HEK293 (cell line): ENCODE data around the gene DMBT1.

Experiments used
- CTCF ChIA-PET: fragments of 350-600 bp; formaldehyde crosslinking; extraction: SDS; loops from one replicate; lab custom pipeline; 2021; ENCODE audit warnings: antibody characterized with exemption; lab: Yijun Ruan, JAX
- POLR2A ChIA-PET: fragments of 300-600 bp; formaldehyde crosslinking; extraction: SDS; loops from one replicate; lab custom pipeline; 2020; ENCODE audit warnings: antibody characterized with exemption, inconsistent platforms; lab: Yijun Ruan, JAX
- H3K27ac ChIP-seq: fragments of 200-500 bp; sonication (Bioruptor generic); 2 replicates; pipeline ENCODE4 v1.5.1; 2014; ENCODE audit warnings: low read depth, low read length, control low read depth, inconsistent platforms; ENCODE audit errors: extremely low read depth
- H3K36me3 ChIP-seq, 2 experiments: fragments of 200-500 bp in 1 of 2; sonication (Bioruptor generic) in 1 of 2; 1 replicate in 1 of 2; 2 replicates in 1 of 2; pipeline ENCODE4 v1.5.1; 2014 to 2017; ENCODE audit warnings: inconsistent platforms in 2 of 2, low read length in 2 of 2; ENCODE audit not compliant: control insufficient read depth in 2 of 2, insufficient read depth in 1 of 2
- H3K4me1 ChIP-seq: fragments of 200-500 bp; sonication (Bioruptor generic); 2 replicates; pipeline ENCODE4 v1.5.1; 2014; ENCODE audit warnings: mild to moderate bottlenecking, low read length, inconsistent platforms; ENCODE audit not compliant: control insufficient read depth, insufficient read depth
- H3K4me3 ChIP-seq: 2 replicates; pipeline ENCODE4 v1.5.1; 2011; ENCODE audit warnings: low read depth, mild to moderate bottlenecking, control low read depth, low read length, moderate library complexity
- H3K9me3 ChIP-seq: fragments of 200-500 bp; sonication (Bioruptor generic); 2 replicates; pipeline ENCODE4 v1.5.1; 2014; ENCODE audit warnings: low read depth, low read length, inconsistent platforms; ENCODE audit not compliant: control insufficient read depth, insufficient read depth
- GFI1B ChIP-seq: fragments of 450-650 bp; formaldehyde crosslinking; IDR thresholded peaks from 2 replicates; pipeline ENCODE4 v1.5.1; 2016; ENCODE audit warnings: missing biosample characterization, missing genetic modification characterization
- GLIS2 ChIP-seq: fragments of 450-650 bp; formaldehyde crosslinking; IDR thresholded peaks from 2 replicates; pipeline ENCODE4 v1.5.1; 2016; ENCODE audit warnings: missing biosample characterization, missing genetic modification characterization
- KLF16 ChIP-seq: fragments of 450-650 bp; formaldehyde crosslinking; IDR thresholded peaks from 2 replicates; pipeline ENCODE4 v1.5.1; 2017; ENCODE audit warnings: missing biosample characterization, missing genetic modification characterization
- MEIS1 ChIP-seq: sonication (generic); formaldehyde crosslinking; IDR thresholded peaks from 2 replicates; pipeline ENCODE4 v1.8.1; 2022; ENCODE audit warnings: missing genetic modification reagents, mild to moderate bottlenecking, borderline replicate concordance
- MZF1 ChIP-seq: fragments of 450-650 bp; formaldehyde crosslinking; IDR thresholded peaks from 2 replicates; pipeline ENCODE4 v1.5.1; 2017; ENCODE audit warnings: missing biosample characterization, missing genetic modification characterization, borderline replicate concordance
- PRDM10 ChIP-seq: fragments of 450-650 bp; formaldehyde crosslinking; IDR thresholded peaks from 2 replicates; pipeline ENCODE4 v1.5.1; 2016; ENCODE audit warnings: missing biosample characterization, missing genetic modification characterization
- TCF7L2 ChIP-seq: IDR thresholded peaks from 2 replicates; pipeline ENCODE4 v1.6.1; 2011; ENCODE audit warnings: low read depth, mild to moderate bottlenecking, inconsistent platforms, low read length, moderate library complexity, borderline replicate concordance
- YY2 ChIP-seq: fragments of 450-650 bp; formaldehyde crosslinking; IDR thresholded peaks from 2 replicates; pipeline ENCODE4 v1.5.1; 2016; ENCODE audit warnings: missing biosample characterization, missing genetic modification characterization
- ZBTB20 ChIP-seq: fragments of 450-650 bp; formaldehyde crosslinking; IDR thresholded peaks from 2 replicates; pipeline ENCODE4 v1.5.1; 2016; ENCODE audit warnings: missing biosample characterization, missing genetic modification characterization
- ZNF140 ChIP-seq: fragments of 450-650 bp; formaldehyde crosslinking; IDR thresholded peaks from 2 replicates; pipeline ENCODE4 v1.5.1; 2016; ENCODE audit warnings: missing biosample characterization, missing genetic modification characterization
- ZNF221 ChIP-seq: fragments of 450-650 bp; formaldehyde crosslinking; IDR thresholded peaks from 2 replicates; pipeline ENCODE4 v1.5.1; 2017; ENCODE audit warnings: missing biosample characterization, missing genetic modification characterization, borderline replicate concordance
- ZNF23 ChIP-seq: fragments of 450-650 bp; formaldehyde crosslinking; IDR thresholded peaks from 2 replicates; pipeline ENCODE4 v1.5.1; 2016; ENCODE audit warnings: missing biosample characterization, missing genetic modification characterization, borderline replicate concordance
- ZNF239 ChIP-seq: fragments of 450-650 bp; formaldehyde crosslinking; IDR thresholded peaks from 2 replicates; pipeline ENCODE4 v1.5.1; 2016; ENCODE audit warnings: missing biosample characterization, missing genetic modification characterization
- ZNF311 ChIP-seq: fragments of 450-650 bp; formaldehyde crosslinking; IDR thresholded peaks from 2 replicates; pipeline ENCODE4 v1.5.1; 2017; ENCODE audit warnings: missing biosample characterization, missing genetic modification characterization, borderline replicate concordance
- ZNF398 ChIP-seq: fragments of 450-650 bp; formaldehyde crosslinking; IDR thresholded peaks from 2 replicates; pipeline ENCODE4 v1.5.1; 2017; ENCODE audit warnings: missing biosample characterization, missing genetic modification characterization
- ZNF530 ChIP-seq: fragments of 450-650 bp; formaldehyde crosslinking; IDR thresholded peaks from 2 replicates; pipeline ENCODE4 v1.5.1; 2016; ENCODE audit warnings: low read depth, missing biosample characterization, missing genetic modification characterization
- ZNF621 ChIP-seq: fragments of 450-650 bp; formaldehyde crosslinking; IDR thresholded peaks from 2 replicates; pipeline ENCODE4 v1.5.1; 2017; ENCODE audit warnings: missing biosample characterization, missing genetic modification characterization
- ZNF626 ChIP-seq: fragments of 450-650 bp; sonication (Bioruptor Pico); formaldehyde crosslinking; IDR thresholded peaks from 2 replicates; pipeline ENCODE4 v1.5.1; 2018; ENCODE audit warnings: missing biosample characterization, missing genetic modification characterization, inconsistent platforms
- ZNF664 ChIP-seq: fragments of 450-650 bp; formaldehyde crosslinking; IDR thresholded peaks from 2 replicates; pipeline ENCODE4 v1.5.1; 2016; ENCODE audit warnings: missing biosample characterization, missing genetic modification characterization
- ZSCAN16 ChIP-seq: fragments of 450-650 bp; formaldehyde crosslinking; IDR thresholded peaks from 2 replicates; pipeline ENCODE4 v1.5.1; 2016; ENCODE audit warnings: missing biosample characterization, missing genetic modification characterization
- TF ChIP-seq, protein P1 (sequence below): fragments of 450-650 bp; formaldehyde crosslinking; IDR thresholded peaks from 2 replicates; pipeline ENCODE4 v1.5.1; 2016; ENCODE audit warnings: missing biosample characterization, missing genetic modification characterization

DMBT1 gene

DNA sequence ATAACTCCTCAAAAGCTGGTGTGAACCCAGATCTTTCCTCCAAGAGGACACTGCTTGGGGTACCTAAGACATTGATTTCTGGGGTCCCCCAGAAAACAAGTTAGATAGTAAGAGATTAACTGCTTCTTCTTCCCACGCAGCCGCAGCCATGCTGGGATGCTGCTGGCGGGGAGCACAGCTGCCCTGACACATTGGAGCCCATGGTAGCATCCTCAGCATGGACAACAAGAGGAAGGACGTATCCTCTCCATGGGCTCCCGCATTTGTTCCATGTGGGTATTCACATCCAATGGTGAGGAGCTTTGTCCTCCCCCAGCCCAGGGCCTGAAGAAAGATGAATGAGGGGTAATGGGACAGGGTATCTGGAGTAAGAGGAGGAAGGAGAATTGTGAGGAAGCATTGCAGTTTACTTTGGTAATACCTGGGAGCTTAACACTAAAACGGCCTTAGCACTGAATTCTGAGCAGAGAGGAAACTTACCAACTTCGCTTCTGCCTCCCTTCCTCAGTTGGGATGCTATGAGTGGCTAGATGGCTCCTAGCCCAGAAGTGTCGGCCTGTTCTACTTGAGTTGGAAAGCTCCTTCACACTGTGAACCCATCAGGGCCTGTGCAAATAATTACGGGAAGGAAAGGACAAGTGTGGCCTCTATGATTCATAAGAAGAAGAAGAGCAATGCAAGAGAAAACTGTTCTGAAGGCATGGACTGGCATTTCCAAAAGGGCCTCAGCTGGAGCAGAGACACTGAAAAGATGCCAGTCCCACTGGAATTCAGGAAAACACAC is 95.2 kb downstream of the DMBT1 start (continued):
- TF ChIP-seq PRDM10 (tag by site-specific recombination) = no peak
- TF ChIP-seq MEIS1 (CRISPR knock-in tag) = no peak
- no peak for TF ChIP-seq ZNF398 (tag by site-specific recombination)
- TF ChIP-seq ZNF664 (tag by site-specific recombination) = no peak
- TF ChIP-seq ZNF626 = no peak

GRCh38 chr10:122656308-122656705 is 95.8 kb downstream of the DMBT1 start:
- Histone ChIP-seq H3K9me3 (no peaks in the 10 kb centered on the region), H3K27ac (no peak overlapping the region), H3K4me3 (no peak overlapping the region), H3K36me3 (no peaks in the 10 kb centered on the region), H3K4me1 (no peaks in the 10 kb centered on the region)
- TF ChIP-seq KLF16 (tag by site-specific recombination) (no peak), ZBTB20 (no peak), YY2 (tag by site-specific recombination) (no peak), GFI1B (tag by site-specific recombination) (no peak), MZF1 (no peak), TCF7L2 (no peak), ZNF530 (tag by site-specific recombination) (no peak), GLIS2 (tag by site-specific recombination) (no peak), ZSCAN16 (tag by site-specific recombination) (no peak)
- POLR2A ChIA-PET = no interaction called here
- CTCF ChIA-PET = interaction anchor here (0.9 to 1.9 kb wide), 2 partner anchors 7 to 8 kb away, joined by 3 to 7 read pairs; no protein-coding TSS in a partner anchor

GRCh38 chr10:122656741-122657140 is 96.2 kb downstream of the DMBT1 start:
- H3K27ac ChIP-seq = no peak overlapping the region
- H3K4me3 ChIP-seq = no peak overlapping the region
- POLR2A ChIA-PET = no interaction called here
- H3K36me3 ChIP-seq = no peaks in the 10 kb centered on the region
- H3K4me1 ChIP-seq = no peaks in the 10 kb centered on the region
- no peaks in the 10 kb centered on the region for H3K9me3 ChIP-seq
- CTCF ChIA-PET = interaction anchor here (1.9 kb wide), 1 partner anchor 8 kb away, joined by 7 read pairs; no protein-coding TSS in a partner anchor
- TF ChIP-seq ZNF221 (tag by site-specific recombination) (no peak), ZNF311 (tag by site-specific recombination) (no peak), ZNF239 (tag by site-specific recombination) (no peak), PRDM10 (tag by site-specific recombination) (no peak), ZNF140 (tag by site-specific recombination) (no peak), ZNF621 (no peak), ZNF23 (tag by site-specific recombination) (no peak)
- TF ChIP-seq, protein P1, sequence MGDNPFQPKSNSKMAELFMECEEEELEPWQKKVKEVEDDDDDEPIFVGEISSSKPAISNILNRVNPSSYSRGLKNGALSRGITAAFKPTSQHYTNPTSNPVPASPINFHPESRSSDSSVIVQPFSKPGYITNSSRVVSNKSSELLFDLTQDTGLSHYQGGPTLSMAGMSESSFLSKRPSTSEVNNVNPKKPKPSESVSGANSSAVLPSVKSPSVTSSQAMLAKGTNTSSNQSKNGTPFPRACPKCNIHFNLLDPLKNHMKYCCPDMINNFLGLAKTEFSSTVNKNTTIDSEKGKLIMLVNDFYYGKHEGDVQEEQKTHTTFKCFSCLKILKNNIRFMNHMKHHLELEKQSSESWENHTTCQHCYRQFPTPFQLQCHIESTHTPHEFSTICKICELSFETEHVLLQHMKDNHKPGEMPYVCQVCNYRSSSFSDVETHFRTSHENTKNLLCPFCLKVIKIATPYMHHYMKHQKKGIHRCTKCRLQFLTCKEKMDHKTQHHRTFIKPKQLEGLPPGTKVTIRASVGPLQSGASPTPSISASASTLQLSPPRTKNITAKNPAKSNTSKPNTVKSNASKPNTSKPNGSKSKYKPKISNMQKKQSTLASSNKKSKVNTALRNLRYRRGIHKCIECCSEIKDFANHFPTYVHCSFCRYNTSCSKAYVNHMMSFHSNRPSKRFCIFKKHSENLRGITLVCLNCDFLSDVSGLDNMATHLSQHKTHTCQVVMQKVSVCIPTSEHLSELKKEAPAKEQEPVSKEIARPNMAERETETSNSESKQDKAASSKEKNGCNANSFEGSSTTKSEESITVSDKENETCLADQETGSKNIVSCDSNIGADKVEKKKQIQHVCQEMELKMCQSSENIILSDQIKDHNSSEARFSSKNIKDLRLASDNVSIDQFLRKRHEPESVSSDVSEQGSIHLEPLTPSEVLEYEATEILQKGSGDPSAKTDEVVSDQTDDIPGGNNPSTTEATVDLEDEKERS = no peak
